Lower leg skin (tissue), 3 donors: ENCODE results near the gene C5orf58.

Experiments used
- POLR2A ChIP-seq, 2 donors: fragments of 450-650 bp; IDR thresholded peaks; one replicate each; pipeline ENCODE4 v1.6.1; 2016 to 2017; ENCODE audit warnings: antibody characterized with exemption in 2 of 2, mild to moderate bottlenecking in 1 of 2, moderate library complexity in 1 of 2
- TF ChIP-seq, protein P1 (sequence below), 3 donors: fragments of 450-650 bp; IDR thresholded peaks; one replicate each; pipeline ENCODE4 v1.5.1; 2016; ENCODE audit warnings: antibody characterized with exemption in 3 of 3, mild to moderate bottlenecking in 3 of 3, moderate library complexity in 2 of 3

DNA sequence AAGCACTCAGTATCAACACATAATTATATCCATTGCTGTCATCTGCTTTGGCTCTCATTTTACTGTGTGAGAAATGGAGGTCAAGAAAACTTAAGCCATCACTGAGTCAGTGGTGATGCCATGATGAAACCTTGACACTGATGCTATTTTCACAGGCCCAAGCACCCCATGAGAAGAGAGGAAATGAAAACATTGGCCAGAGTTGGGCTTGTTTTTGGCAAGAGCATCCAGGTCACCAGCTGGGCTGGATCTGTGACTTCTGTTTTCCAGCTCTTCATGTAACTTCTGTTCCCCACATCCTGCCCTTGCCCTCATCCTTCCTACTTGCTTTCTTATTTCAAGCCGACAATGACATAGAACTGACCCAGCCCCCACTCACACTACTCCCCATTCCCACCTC lies 54.7 kb downstream of the C5orf58 start:
- TF ChIP-seq POLR2A (IDR thresholded peaks at IDR 0.05), result no peak
- TF ChIP-seq, protein P1, sequence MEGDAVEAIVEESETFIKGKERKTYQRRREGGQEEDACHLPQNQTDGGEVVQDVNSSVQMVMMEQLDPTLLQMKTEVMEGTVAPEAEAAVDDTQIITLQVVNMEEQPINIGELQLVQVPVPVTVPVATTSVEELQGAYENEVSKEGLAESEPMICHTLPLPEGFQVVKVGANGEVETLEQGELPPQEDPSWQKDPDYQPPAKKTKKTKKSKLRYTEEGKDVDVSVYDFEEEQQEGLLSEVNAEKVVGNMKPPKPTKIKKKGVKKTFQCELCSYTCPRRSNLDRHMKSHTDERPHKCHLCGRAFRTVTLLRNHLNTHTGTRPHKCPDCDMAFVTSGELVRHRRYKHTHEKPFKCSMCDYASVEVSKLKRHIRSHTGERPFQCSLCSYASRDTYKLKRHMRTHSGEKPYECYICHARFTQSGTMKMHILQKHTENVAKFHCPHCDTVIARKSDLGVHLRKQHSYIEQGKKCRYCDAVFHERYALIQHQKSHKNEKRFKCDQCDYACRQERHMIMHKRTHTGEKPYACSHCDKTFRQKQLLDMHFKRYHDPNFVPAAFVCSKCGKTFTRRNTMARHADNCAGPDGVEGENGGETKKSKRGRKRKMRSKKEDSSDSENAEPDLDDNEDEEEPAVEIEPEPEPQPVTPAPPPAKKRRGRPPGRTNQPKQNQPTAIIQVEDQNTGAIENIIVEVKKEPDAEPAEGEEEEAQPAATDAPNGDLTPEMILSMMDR (IDR thresholded peaks at IDR 0.05), result no peak
